HG03565 (cell line): Measurements from ENCODE around the gene PFKFB2.

Source experiments
- ATAC-seq: cut with Tn5 transposase; IDR thresholded peaks from one replicate; pipeline ENCODE4 v1.9.1; 2021; ENCODE audit warnings: mild to moderate bottlenecking, moderate library complexity; ENCODE audit not compliant: unreplicated experiment

The PFKFB2 gene

GRCh38 chr1:207021876-207022596 is 31.0 kb upstream of the PFKFB2 start:
- no peak for ATAC-seq

- no peak for ATAC-seq
Observed at GRCh38 chr1:207022996-207023679, 29.9 kb upstream of the PFKFB2 start.

- no peak for ATAC-seq
Observed at GRCh38 chr1:207024202-207025145, 28.6 kb upstream of the PFKFB2 start.

DNA sequence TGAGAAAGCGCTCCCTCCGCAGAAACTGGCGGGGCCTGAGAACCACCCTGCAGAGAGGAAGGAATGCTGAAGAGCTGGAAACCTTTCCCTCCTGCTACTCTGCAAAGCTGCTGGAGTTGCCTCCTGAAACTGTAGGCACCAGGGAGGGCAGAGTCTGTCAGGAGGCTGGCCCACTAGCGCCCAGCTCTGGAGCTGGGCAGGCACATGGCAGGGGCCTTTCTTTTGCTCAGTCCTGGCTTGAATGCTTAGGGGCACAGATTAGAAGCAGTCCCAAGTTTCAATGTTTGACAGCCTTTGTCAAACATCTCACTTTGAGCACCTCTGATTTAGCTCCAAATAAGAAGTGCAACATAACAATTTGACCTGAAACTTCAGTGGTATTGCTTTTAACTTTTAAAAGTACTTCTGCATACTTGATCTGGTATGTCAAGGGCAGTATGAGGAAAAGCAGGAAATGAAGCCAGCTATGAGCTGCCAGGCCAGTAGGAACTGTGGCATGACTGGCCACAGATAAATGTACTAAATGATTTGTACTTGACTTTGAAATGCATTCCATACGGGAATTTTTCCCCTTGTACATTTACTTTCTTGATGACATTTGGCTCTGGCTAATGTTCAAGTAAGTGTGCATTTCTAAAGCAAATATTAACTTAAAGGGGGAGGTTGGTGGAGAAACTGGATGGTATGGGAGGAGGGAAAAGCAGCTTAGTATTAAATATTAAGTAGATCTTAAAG is 27.8 kb upstream of the PFKFB2 start:
- no peak for ATAC-seq

DNA sequence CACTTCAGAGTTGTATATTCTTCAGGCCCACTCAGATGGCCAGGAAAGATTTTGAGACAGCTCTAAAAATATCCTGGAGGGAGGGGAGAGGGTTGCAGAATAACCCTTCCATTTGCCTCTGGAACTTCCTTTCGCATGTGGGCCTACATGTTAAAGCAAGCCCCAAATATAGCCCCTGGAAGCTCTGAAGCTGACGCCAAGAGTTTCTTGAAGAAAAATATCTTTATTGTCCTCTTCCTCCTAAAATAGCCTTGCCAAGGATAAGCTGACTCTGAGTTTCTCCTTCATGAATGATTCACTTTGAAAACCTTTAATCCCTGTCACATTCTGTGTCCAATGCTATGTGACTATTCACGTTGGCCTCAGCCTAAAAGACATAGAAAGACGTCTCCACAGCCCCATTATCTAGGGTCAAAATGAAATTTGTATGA is 27.0 kb upstream of the PFKFB2 start:
- ATAC-seq: no peak

DNA sequence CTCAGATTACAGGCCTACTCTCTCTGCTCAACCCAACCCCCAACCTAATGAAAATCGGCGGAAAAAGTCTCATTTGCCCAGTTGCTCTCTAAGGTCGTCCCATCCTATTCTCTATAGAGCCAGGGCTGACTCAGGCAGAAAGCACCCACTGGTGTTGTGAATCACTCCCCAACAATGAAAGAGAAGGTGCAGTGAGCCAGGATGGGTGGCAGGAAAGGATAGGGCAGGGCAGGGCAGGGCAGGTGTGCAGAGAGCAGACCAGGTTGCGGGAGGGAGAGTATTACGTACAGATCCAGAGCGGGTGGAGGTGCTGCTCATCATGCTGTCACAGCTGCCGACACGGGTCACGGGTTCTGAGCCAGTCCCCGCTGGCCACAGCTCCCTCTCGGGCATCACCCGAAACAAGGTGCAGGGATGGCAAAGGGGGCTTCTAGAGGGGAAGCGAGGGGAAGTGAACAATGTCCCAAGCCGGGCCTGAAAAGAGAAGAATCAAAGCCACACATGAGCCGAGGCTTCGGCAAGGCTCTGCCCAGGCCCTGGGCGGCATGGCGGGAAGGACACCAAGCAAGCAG is 25.8 kb upstream of the PFKFB2 start:
- ATAC-seq: no peak

DNA sequence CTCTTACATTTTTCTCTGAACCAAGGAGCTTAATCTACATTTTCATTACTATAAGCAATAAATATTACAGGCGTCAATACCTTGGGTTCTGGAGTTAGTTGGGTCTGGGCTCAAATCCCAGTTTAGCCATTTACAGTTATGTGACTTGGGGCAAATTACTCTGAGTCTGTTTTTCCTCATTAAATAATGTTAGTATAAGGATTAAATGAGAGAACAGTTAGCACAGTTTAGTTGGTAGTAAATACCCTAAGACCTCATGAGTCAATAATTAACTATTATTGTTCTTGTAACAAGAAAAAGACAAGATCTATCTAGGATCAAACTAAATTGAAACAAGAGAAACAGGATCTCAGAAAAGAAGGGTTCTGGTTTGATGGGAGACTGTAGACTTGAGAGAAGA is 25.2 kb upstream of the PFKFB2 start:
- ATAC-seq: no peak

GRCh38 chr1:207028884-207029650 is 24.0 kb upstream of the PFKFB2 start:
- ATAC-seq: no peak

DNA sequence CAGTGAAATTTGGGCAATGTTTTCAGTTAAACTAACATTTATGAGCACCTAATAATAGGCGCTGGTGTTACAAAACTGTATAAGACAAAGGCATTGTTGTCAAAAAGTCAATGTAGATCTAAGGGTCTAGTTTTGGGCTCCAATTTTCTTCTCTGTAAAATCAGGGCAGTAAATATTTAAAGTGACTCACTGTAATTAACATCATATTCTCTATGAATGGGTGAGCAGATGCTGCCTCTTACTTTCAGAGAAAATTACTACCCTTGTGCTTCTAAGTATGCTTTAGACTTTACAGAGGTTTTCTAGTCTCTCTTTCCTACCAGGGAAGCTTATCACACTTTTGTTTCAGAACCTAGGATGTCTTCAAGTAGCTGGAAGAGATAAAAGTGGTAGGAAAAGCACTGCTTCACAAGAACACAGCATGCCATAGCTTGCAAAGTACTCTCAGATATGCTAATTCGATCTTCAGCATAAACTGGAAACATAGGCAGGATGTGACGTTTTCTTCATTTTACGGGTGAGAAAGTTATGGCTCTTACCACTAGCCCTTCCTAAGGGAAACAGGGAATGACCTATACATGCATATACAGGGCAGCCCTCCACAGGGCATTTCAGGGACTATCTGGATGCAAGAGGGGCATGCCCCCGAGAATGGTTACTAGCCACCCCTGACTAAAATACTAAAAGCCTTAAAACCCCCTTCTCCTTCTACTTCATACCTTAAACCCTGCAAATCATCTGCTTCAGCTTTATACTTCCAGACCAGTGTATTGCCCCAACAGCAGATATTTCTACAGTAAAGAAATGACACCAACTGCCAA is 23.2 kb upstream of the PFKFB2 start:
- ATAC-seq: no peak

- ATAC-seq: no peak
Observed at GRCh38 chr1:207030522-207031009, 22.5 kb upstream of the PFKFB2 start.

- no peak for ATAC-seq
Observed at GRCh38 chr1:207031016-207031415, 22.1 kb upstream of the PFKFB2 start.

- no peak for ATAC-seq
Observed at GRCh38 chr1:207031632-207032264, 21.3 kb upstream of the PFKFB2 start.

GRCh38 chr1:207032528-207033017 is 20.5 kb upstream of the PFKFB2 start, which contains the start of gene C1orf116:
Gene C1orf116 (minus strand): TSS chr1:207032756. CDS start chr1:207027598, 5,158 bp downstream.
- no peak for ATAC-seq

DNA sequence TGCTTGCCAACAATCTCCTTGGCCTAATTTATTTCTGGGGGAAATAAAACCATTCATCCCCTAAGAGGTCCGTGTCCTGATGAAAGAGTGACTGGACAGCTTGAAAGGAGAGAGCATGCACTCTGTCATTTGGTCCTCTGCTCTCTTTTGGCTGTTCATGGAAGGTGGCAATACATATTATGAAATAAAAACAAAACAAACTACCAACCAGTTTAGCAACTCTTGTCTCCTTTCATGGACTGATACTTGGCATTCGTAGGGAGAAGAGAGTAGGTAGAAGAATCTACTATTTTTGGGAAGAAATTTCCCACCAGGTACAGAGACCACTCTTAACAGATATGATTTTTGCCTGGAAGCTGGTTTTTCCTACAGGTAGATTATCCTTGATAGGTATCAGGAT is 19.8 kb upstream of the PFKFB2 start:
- no peak for ATAC-seq

- ATAC-seq: no peak
Observed at GRCh38 chr1:207034208-207034607, 18.9 kb upstream of the PFKFB2 start.

- ATAC-seq: no peak
Observed at GRCh38 chr1:207034998-207035397, 18.1 kb upstream of the PFKFB2 start.

DNA sequence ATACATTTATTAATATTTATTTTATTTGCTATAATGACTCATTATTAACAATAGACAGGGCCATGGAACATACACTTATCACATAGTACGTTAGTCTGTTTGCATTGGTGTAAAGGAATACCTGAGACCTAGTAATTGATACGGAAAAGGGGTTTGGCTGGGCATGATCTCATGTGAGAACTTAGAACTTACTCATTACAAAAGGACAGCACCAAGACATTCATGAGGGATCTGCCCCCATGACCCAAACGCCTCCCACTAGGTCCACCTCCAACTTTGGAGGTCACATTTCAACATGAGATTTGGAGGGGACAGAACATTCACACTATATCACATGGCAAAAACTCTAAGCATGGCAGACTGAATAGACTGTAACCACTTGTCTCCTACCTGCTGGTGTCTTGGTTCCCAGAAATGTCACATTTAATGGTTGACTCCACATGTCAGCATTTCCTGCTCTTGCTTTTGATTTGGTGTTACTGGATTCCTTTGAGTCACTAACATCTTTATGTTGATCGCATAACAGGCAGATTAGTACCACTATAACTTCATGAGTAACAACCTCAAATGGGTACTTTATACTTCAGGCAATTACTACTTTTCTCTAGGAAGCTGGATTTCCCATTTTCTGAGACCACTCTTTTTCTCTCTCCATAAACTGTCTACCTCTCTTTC is 17.1 kb upstream of the PFKFB2 start:
- no peak for ATAC-seq
